ENCODE measurements around the gene SCAI.
"Not testable (repeated sequence)": the region's sequence is repeated elsewhere in the genome, so short reads cannot be mapped to it uniquely, and the experiment has no call there.

The SCAI gene

GRCh38 chr9:125008599-125008998 is 134.7 kb downstream of the SCAI start:
- DNase-seq: no peak

- DNase-seq: no peak
These were observed 140.0 kb downstream of the SCAI start for GRCh38 chr9:125003332-125003731.

GRCh38 chr9:124983698-124984097 is 159.6 kb downstream of the SCAI start:
- no peak for DNase-seq

DNA sequence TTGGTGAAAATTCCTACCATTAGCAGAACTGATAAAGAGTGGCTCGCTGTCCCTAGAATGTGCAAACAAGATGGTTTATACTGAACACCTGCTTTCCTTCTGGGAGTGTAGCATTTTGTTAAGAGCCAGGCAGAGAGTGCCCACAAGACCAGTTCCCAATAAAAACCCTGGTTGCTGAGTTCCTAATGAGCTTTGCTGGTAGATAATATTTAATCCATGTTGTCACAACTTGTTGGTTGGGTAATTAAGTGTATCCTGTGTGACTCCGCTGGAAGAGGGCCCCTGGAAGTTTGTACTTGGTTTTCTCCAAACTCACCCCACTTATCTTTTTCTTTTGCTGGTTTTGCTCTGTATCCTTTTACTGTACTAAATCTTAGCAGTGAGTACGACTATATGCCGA is 162.9 kb downstream of the SCAI start:
- no peak for DNase-seq

GRCh38 chr9:124975131-124975530 is 168.2 kb downstream of the SCAI start:
- DNase-seq: no peak

- DNase-seq: no peak
These were observed 169.5 kb downstream of the SCAI start for GRCh38 chr9:124973807-124974206.

- DNase-seq: no peak
These were observed 171.0 kb downstream of the SCAI start for GRCh38 chr9:124972241-124972770.

DNA sequence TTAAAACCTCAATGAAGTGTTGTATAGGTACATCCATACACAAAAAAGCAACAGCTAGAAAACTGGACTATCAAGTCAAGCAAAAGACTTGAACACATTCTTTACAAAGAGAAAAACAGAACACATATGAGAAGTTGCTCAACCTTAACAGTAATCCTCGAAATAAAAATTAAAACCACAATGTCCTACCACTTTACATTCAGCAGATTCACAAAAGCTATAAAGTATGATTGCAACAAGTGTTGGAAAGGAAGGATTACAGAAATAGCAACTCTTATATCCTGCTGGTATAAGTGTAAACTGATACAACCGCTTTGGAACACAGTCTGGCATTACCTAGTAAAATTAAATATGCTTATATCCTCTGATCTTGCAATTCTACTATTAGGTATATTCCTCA is 173.9 kb downstream of the SCAI start:
- DNase-seq: no peak

GRCh38 chr9:124968238-124968637 is 175.1 kb downstream of the SCAI start:
- DNase-seq: no peak

DNA sequence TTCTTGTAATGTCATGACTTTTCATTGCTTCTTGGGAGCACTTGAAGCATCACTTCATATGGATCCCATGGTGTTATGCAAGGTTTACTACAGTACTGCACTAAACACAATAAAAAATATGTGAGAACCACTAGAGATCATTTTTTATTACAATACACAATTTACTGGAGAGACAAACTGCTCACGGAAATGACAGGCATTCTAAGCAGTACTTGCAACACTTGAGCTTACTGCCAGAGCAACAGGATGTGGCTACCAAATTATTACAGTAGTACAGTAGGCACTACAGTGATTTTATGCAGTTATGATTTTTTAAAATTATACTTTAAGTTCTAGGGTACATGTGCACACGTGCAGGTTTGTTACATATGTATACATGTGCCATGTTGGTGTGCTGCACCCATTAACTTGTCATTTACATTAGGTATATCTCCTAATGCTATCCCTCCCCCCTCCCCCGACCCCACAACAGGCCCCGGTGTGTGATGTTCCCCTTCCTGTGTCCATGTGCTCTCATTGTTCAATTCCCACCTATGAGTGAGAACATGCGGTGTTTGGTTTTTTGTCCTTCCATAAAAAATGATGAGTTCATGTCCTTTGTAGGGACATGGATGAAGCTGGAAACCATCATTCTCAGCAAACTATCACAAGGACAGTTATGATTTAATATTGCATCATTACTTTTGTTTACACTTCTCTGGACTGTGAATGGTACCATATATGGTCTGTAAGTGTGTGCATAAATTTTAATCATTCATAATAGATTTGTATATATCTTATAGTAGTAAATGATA is 177.4 kb downstream of the SCAI start:
- not testable (repeated sequence) for DNase-seq

DNA sequence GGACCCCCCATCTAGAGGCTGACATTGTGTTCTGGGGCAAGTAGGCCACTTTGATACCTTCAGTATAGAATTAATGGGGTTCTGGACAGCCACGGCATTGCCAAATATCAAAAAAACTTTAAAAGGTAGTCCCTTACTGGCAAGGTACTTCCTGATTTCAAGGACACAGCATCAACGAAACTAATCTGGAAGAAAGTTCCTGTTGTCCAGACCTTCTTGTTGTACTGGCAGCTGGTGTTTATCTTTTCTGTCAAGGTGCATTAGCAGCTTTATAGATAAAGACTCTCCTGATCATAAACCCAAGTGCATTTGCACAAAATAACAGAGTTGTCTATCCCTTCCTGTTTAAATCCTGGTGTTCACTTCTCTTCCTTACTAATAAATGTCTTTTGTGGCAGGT is 178.7 kb downstream of the SCAI start:
- no peak for DNase-seq

- no peak for DNase-seq
These were observed 179.3 kb downstream of the SCAI start for GRCh38 chr9:124964056-124964455.

DNA sequence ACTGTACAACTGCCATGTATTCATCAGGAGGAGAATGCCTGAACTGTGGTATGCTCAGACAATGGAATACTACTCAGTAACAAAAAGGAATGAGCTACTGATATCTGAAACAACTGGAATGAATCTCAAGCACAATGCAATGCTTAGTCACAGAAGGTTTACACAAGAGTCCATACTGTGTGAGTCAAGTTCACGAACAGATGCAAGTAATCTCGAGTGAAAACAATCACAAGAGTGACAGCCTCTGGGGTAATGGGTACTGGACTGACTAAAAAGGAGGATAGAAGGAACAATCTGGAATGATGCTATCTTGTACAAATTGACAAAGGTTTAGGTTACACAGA is 182.9 kb downstream of the SCAI start:
- no peak for DNase-seq

DNA sequence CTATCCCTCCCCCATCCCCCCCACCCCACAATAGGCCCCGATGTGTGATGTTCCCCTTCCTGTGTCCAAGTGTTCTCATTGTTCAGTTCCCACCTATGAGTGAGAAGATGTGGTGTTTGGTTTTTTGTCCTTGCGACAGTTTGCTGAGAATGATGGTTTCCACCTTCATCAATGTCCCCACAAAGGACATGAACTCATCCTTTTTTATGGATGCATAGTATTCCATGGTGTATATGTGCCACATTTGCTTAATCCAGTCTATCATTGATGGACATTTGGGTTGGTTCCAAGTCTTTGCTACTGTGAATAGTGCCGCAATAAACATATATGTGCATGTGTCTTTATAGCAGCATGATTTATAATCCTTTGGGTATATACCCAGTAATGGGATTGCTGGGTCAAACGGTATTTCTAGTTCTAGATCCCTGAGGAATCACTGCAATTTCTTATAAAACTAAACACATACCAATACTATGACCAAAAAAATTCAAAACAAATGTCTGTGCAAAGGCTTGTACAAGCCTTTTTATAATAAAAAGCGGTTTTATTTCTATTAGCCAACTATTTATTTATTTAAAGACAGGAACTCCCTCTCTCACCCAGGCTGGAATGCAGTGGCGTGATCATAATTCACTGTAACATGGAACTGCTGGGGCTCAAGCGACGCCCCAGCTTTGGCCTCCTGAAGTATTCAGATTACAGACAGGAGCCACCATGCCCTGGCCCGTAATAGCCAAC is 183.5 kb downstream of the SCAI start:
- DNase-seq: not testable (repeated sequence)

GRCh38 chr9:124954255-124954654 is 189.1 kb downstream of the SCAI start:
- no peak for DNase-seq

DNA sequence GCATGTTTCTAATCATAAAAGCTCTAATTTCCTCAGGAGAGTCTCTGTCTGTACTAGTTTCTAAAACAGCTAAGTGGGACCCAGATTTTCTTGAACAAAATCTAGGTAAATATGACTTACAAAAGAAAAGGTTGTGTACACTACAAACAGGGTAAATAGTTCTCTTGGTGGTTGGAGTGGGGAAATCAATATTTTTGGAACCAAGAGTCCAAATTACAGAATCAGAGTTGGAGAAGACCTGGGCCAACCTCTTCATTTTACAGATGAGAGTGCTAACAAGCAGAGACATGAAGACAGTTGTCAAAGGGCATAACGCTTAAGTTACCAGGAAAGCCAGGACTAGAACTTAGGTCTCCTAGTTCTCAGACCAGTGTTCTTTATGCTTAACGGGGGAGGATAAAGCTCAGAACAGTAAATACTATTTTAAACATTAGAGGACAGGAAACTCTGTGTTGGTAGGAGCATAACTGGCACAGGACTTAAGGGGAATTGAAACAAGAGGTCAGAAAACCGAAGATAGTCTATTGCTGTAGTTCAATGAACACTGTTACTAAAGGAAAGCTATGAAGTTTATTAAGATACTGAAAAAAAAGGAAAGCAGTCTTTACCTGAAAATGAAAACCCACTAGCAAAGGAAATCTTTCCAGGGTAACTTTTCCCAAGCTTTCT is 193.1 kb downstream of the SCAI start:
- no peak for DNase-seq

DNA sequence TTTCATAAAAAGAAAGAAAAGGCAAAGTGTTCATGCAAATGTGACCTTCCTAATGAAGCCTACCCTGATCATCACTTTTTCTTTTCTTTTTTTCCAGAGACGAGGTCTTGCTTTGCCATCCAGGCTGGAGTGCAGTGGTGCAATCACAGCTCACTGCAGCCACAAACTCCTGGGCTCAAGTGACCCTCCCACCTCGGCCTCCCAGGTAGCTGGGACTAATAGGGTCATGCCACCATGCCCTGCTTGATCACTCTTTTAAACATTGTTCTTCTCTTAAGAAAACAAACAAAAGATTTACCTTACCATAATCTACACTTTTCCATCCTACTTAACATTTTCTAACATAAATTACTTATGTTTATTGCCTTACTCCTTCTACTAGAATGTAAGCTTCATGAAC is 193.9 kb downstream of the SCAI start:
- DNase-seq: no peak

DNA sequence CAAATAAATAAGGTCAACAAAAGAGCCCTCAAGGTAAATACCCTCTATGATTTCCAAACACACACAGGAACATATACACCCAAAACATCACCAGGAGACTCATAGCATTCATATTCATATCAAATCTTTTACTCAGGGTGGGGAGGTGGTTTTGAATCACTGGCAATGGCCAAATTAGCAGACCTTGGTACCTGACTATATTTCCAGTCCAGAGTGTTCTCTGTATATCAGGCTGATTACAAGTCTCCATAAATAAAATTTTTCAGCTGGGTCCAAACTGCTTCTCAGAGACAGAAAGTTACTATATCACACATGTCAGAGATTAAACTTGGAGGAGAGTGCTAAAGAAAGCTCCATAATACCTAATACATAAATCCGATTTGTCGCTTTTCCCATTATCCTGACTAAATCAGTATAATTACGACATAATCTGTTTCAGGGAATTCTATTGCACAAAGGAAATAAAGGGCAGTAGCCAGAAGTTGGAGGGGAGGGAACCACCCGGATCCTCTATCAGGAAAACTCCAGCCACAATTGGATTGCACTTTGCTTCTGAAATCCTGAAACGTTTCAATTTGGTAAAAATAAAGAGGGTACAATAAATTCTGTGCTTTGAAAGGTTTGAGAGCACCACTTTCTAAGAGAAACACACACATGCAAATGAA is 195.5 kb downstream of the SCAI start:
- no peak for DNase-seq

- DNase-seq: no peak
These were observed 197.2 kb downstream of the SCAI start for GRCh38 chr9:124946167-124946566.

DNA sequence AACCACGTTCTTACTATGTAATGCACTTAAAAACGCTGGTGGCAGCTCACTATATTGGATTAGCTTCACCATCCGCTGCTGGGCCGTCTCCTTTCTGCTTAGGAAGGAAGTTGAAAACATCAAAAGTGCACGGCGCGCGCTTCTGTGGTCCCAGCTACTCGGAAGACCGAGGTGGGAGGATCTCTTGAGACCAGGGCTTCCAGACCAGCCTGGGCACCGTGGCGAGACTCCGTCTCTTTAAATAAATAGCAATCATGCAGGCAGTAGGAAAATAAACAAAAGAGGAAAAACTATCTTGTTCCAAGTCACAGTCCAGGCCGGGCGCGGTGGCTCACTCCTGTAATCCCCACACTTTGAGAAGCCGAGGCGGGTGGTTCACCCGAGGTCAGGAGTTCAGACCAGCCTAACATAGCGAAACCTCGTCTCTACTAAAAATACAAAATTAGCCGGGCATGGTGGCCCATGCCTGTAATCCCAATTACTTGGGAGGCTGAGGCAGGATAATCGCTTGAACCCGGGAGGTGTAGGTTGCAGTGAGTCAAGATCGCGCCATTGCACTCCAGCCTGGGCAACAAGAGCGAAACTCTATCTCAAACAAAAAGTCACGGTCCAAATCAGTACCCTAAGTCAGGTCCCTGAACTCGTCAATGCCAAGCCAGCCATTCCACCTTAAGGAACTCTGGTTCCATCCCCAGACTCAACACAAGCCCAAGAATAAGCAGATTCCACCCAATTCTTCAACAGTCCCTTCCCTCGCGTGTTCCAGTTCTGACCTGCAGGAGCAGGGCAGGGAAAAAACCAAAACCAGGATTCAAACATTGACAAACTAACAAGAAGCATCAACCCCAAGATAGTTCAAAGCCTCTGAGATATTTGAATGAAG is 201.4 kb downstream of the SCAI start:
- DNase-seq: peak; percentile 25

GRCh38 chr9:124940894-124941678 is 202.2 kb downstream of the SCAI start, which contains the start of gene GOLGA1:
TSS of gene GOLGA1 (minus strand) at chr9:124941083. CDS start at chr9:124938711, 2,372 bp downstream.
- DNase-seq: peak; percentile 93

All from NCI-H146 (cell line).